ENCODE measurements around the gene FNBP1.
A peak's percentile ranks its signal among the peaks of the same experiment; 100 is the strongest.

FNBP1 gene

GRCh38 chr9:129972816-129973215 lies 70.2 kb downstream of the FNBP1 start (continued):
- TF ChIP-seq ZNF449 (tag by site-specific recombination; IDR thresholded peaks at IDR 0.05): no peak
- no peak for TF ChIP-seq ZNF221 (tag by site-specific recombination; IDR thresholded peaks at IDR 0.05; ENCODE audit: borderline replicate concordance)
- no peak for TF ChIP-seq ZBTB11 (tag by site-specific recombination; conservative IDR thresholded peaks at IDR 0.05; ENCODE audit: low read depth)
- TF ChIP-seq ZFP69B (tag by site-specific recombination; IDR thresholded peaks at IDR 0.05): no peak
- TF ChIP-seq ZNF776 (tag by site-specific recombination; IDR thresholded peaks at IDR 0.05; ENCODE audit: borderline replicate concordance): no peak

DNA sequence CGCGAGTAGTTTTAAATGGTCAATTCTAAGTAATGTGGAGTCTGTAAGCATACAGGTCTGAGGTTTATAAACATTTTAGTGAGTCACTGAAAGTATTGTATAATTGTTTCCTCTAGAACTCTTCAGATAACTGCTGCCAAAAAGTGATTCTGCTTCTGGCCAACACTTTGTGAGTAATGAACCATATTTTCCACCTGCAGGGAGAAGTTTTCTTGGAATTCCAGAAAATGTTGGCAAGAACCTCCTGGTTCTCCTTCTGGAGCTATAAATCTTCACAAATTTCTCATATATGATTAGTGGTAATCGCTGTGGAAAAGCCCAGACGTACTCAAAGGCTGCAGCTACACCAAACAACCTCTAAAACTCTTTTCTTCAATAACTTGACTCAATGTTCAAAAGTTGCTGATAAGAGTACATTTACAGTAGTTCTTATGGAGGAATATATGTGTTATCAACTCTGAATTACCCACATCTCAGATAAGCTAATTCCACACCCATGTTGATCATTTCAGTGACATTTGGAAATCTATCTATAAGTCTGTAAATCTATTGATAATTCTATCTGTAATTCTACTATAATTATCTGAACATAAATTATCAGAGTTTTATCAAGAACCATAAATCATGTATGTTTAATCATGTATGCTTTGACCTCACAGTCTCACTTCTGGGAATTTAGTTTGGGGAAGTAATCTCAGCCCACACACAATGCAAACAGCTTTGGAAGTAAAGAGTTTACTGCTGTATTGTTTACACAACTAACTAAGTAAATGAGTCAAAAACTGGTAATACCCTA lies 74.1 kb downstream of the FNBP1 start:
- ChIA-PET CTCF (interaction anchor here (0.5 to 0.8 kb wide), 6 partner anchors 33 to 356 kb away, joined by 3 to 5 read pairs (median 3); no protein-coding TSS in a partner anchor), POLR2A (interaction anchor here (1.8 kb wide), 1 partner anchor 134 kb away, joined by 3 read pairs; the partner anchor contains the start of genes C9orf78 and USP20)
- Histone ChIP-seq H3K27ac (ENCODE audit: extremely low read depth, low read depth, low read length) (no peak overlapping the region), H3K36me3 (ENCODE audit: control insufficient read depth in 2 of 2, insufficient read depth in 1 of 2, low read length in 2 of 2) (peaks cover 0 to 6% of the 10 kb centered on the region in 2 experiments; a peak in 2 of 3 replicates), H3K9me3 (ENCODE audit: control insufficient read depth, insufficient read depth, low read depth, low read length) (no peaks in the 10 kb centered on the region), H3K4me1 (ENCODE audit: control insufficient read depth, insufficient read depth, low read length) (no peaks in the 10 kb centered on the region), H3K4me3 (ENCODE audit: low read depth, low read length) (no peak overlapping the region)
- TF ChIP-seq ZNF366 (tag by site-specific recombination; conservative IDR thresholded peaks at IDR 0.05) (peak; percentile 47), ZBTB17 (tag by site-specific recombination; IDR thresholded peaks at IDR 0.05) (no peak), SCRT2 (tag by site-specific recombination; IDR thresholded peaks at IDR 0.05) (no peak), ZNF658 (tag by site-specific recombination; IDR thresholded peaks at IDR 0.05) (no peak), SALL2 (tag by site-specific recombination; IDR thresholded peaks at IDR 0.05; ENCODE audit: borderline replicate concordance) (no peak), ZNF426 (tag by site-specific recombination; IDR thresholded peaks at IDR 0.05) (no peak), ZNF157 (tag by site-specific recombination; IDR thresholded peaks at IDR 0.05) (no peak), ZNF623 (tag by site-specific recombination; IDR thresholded peaks at IDR 0.05) (no peak), ZNF626 (tag by site-specific recombination; IDR thresholded peaks at IDR 0.05) (no peak), ZNF221 (tag by site-specific recombination; IDR thresholded peaks at IDR 0.05; ENCODE audit: borderline replicate concordance) (no peak), INSM2 (tag by site-specific recombination; IDR thresholded peaks at IDR 0.05) (0 out of 2 replicates have a peak, but pooled peaks have one; percentile 30), SETDB1 (IDR thresholded peaks at IDR 0.05; ENCODE audit: insufficient read length, low read length) (no peak), ZNF837 (tag by site-specific recombination; IDR thresholded peaks at IDR 0.05) (no peak), MEIS1 (CRISPR knock-in tag; IDR thresholded peaks at IDR 0.05; ENCODE audit: borderline replicate concordance) (no peak), PRDM4 (tag by site-specific recombination; IDR thresholded peaks at IDR 0.05) (no peak)
- TF ChIP-seq, protein P1, sequence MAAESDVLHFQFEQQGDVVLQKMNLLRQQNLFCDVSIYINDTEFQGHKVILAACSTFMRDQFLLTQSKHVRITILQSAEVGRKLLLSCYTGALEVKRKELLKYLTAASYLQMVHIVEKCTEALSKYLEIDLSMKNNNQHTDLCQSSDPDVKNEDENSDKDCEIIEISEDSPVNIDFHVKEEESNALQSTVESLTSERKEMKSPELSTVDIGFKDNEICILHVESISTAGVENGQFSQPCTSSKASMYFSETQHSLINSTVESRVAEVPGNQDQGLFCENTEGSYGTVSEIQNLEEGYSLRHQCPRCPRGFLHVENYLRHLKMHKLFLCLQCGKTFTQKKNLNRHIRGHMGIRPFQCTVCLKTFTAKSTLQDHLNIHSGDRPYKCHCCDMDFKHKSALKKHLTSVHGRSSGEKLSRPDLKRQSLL (tag by site-specific recombination; IDR thresholded peaks at IDR 0.05): peak; percentile 39; the same call in 1 of the 2 replicates
- TF ChIP-seq, protein P2, sequence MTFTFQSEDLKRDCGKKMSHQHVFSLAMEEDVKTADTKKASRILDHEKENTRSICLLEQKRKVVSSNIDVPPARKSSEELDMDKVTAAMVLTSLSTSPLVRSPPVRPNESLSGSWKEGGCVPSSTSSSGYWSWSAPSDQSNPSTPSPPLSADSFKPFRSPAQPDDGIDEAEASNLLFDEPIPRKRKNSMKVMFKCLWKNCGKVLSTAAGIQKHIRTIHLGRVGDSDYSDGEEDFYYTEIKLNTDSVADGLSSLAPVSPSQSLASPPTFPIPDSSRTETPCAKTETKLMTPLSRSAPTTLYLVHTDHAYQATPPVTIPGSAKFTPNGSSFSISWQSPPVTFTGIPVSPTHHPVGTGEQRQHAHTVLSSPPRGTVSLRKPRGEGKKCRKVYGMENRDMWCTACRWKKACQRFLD (tag by site-specific recombination; IDR thresholded peaks at IDR 0.05): no peak
